Glutamatergic neuron (in vitro differentiated cells): ENCODE measurements around the gene LAD1. TPM values are rescaled to one million over a fixed set of nuclear protein-coding genes. Genes with fewer than 3 reads are reported as not detected.

ENCODE experiments used
- DNase-seq: peaks from one replicate; pipeline ENCODE4 v3.0.0; 2022
- H3K27ac Mint-ChIP-seq: one replicate; pipeline ENCODE4 v1.8.0; 2020; ENCODE audit warnings: mild to moderate bottlenecking, mixed read lengths, inconsistent platforms; ENCODE audit not compliant: unreplicated experiment
- H3K27me3 Mint-ChIP-seq: one replicate; pipeline ENCODE4 v1.8.0; 2020; ENCODE audit warnings: mild to moderate bottlenecking, moderate library complexity, mixed read lengths, inconsistent platforms; ENCODE audit not compliant: unreplicated experiment
- H3K36me3 Mint-ChIP-seq: one replicate; pipeline ENCODE4 v1.8.0; 2020; ENCODE audit warnings: mild to moderate bottlenecking, mixed read lengths, inconsistent platforms; ENCODE audit not compliant: unreplicated experiment
- H3K4me1 Mint-ChIP-seq: one replicate; pipeline ENCODE4 v1.8.0; 2020; ENCODE audit warnings: mild to moderate bottlenecking, low read depth, mixed read lengths, inconsistent platforms; ENCODE audit not compliant: unreplicated experiment
- H3K4me3 Mint-ChIP-seq: one replicate; pipeline ENCODE4 v1.8.0; 2020; ENCODE audit warnings: mild to moderate bottlenecking, mixed read lengths, inconsistent platforms; ENCODE audit not compliant: unreplicated experiment
- H3K9me3 Mint-ChIP-seq: one replicate; pipeline ENCODE4 v1.8.0; 2020; ENCODE audit warnings: mild to moderate bottlenecking, moderate library complexity, mixed read lengths, inconsistent platforms; ENCODE audit not compliant: unreplicated experiment
- total RNA-seq: library from RNA; stranded (reverse); fragmentation: NEBNext Ultra II Directional; extraction: Animal tissue kit (Norgen Biotek cat#: 25700); gene quantifications from one replicate; pipeline ENCODE4 v1.2.1, GENCODE V29; 2021; ENCODE audit not compliant: unreplicated experiment
- TF ChIP-seq, protein P1 (sequence below): fragments of 200-600 bp; sonication (generic); IDR thresholded peaks from one replicate; pipeline ENCODE4 v1.5.0; 2021; ENCODE audit not compliant: partially characterized antibody, unreplicated experiment

The LAD1 gene
- total RNA-seq, 1 donor from 2014 or later, result 0.25 TPM

DNA sequence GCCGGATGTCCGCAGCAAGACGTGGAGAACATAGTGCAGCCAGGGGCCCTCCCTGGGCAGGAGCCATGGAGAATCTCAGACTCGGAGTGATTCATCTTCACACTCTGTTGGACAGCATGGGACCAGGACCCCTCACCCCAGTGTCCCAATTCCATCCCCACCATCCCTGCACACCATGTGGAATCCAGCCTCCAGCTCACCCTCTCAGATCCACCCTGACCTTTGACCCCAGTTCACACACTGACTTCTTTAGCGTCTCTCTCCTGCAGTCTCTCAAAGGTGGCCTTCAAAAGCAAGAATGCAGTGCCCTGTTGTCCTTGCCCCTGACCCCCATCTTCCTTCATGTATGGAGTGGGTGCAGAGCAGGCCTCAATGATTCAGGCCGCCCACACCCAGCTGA lies 24.5 kb upstream of the LAD1 start:
- no peak overlapping the region for H3K27ac Mint-ChIP-seq
- TF ChIP-seq, protein P1, sequence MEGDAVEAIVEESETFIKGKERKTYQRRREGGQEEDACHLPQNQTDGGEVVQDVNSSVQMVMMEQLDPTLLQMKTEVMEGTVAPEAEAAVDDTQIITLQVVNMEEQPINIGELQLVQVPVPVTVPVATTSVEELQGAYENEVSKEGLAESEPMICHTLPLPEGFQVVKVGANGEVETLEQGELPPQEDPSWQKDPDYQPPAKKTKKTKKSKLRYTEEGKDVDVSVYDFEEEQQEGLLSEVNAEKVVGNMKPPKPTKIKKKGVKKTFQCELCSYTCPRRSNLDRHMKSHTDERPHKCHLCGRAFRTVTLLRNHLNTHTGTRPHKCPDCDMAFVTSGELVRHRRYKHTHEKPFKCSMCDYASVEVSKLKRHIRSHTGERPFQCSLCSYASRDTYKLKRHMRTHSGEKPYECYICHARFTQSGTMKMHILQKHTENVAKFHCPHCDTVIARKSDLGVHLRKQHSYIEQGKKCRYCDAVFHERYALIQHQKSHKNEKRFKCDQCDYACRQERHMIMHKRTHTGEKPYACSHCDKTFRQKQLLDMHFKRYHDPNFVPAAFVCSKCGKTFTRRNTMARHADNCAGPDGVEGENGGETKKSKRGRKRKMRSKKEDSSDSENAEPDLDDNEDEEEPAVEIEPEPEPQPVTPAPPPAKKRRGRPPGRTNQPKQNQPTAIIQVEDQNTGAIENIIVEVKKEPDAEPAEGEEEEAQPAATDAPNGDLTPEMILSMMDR, result no peak
- H3K9me3 Mint-ChIP-seq, result peaks cover 8% of the 10 kb centered on the region
- no peaks in the 10 kb centered on the region for H3K36me3 Mint-ChIP-seq
- H3K4me1 Mint-ChIP-seq, result peaks cover 28% of the 10 kb centered on the region
- no peak overlapping the region for H3K4me3 Mint-ChIP-seq
- no peak for DNase-seq
- peaks cover 10% of the 10 kb centered on the region for H3K27me3 Mint-ChIP-seq

DNA sequence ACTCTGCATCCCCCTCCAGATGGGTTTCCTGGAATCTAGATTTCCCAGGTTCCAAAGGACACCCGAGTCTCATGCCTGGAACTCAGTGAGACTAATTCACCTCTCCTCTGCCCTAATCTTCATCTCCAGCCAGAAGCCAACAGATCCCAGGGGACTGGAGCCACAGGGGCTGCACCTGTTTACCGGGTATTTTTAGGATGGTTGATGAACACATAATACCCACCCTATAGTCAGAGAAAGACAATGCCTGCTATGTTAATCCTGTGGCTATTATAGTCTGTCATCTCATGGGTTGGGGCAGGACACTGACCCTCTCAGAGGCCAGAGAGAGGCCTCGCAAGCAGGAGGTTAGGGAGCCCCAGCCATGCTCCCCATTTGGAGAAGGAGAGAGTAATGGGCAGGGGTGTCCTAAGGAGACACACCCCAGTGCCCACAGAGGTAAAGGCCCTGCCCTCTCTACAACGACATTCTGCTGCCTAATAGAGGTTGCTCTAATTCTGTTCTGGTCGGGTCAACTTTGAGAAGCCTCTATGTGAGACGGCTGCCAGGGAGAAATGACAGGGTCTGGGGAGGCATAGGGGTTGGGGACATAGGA lies 23.4 kb upstream of the LAD1 start:
- Mint-ChIP-seq H3K4me3 (no peak overlapping the region), H3K9me3 (peaks cover 8% of the 10 kb centered on the region), H3K4me1 (peaks cover 28% of the 10 kb centered on the region), H3K27me3 (peaks cover 9% of the 10 kb centered on the region), H3K27ac (no peak overlapping the region), H3K36me3 (no peaks in the 10 kb centered on the region)
- no peak for DNase-seq
- TF ChIP-seq, protein P1, result no peak

DNA sequence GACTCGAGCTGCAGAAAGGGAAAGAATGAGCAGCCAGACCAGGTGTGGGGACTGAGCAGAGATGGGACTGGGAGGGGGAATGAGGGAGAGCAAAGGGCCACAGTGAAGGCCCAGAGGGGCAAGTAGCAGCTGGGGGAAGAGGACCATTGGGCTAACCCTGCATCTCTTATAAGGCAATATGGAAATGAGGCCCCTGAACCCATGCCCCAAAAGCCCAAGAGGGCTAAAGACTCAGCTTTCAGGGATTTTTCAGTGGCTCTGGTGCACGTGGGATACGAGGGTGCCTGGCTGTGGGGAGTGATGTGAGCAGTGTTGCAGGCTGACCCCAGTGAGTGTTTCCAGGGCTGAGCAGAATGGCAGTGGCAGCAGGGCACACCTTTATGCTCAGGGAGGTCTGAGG lies 22.9 kb upstream of the LAD1 start:
- DNase-seq, result no peak
- H3K27ac Mint-ChIP-seq, result no peak overlapping the region
- H3K4me3 Mint-ChIP-seq, result no peak overlapping the region
- H3K4me1 Mint-ChIP-seq, result peaks cover 28% of the 10 kb centered on the region
- H3K36me3 Mint-ChIP-seq, result no peaks in the 10 kb centered on the region
- peaks cover 8% of the 10 kb centered on the region for H3K9me3 Mint-ChIP-seq
- H3K27me3 Mint-ChIP-seq, result peaks cover 9% of the 10 kb centered on the region
- TF ChIP-seq, protein P1, result no peak

DNA sequence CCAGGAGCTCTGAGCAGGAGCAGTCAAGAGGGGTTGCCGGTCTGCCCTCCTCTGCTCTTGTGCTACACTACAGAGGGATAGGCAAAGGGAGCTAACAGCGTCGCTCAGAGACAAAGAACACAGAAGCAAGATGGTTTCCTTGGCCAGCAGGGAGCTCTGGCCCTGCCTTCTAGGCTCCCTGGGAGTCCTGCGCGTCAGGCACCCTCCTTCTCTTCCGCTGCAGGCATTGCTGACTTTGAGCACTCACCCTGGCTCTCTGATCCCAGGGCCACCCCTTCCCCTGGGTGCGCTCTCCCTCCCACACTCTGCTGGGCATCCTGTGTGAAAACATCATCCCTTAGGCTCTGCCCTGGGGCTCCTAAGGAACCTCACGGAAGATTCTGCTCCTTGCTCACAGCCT lies 21.9 kb upstream of the LAD1 start:
- Mint-ChIP-seq H3K4me1 (peaks cover 27% of the 10 kb centered on the region), H3K27ac (no peak overlapping the region), H3K9me3 (peaks cover 8% of the 10 kb centered on the region), H3K27me3 (peaks cover 8% of the 10 kb centered on the region), H3K36me3 (peaks cover 5% of the 10 kb centered on the region), H3K4me3 (no peak overlapping the region)
- DNase-seq, result no peak
- TF ChIP-seq, protein P1, result no peak

DNA sequence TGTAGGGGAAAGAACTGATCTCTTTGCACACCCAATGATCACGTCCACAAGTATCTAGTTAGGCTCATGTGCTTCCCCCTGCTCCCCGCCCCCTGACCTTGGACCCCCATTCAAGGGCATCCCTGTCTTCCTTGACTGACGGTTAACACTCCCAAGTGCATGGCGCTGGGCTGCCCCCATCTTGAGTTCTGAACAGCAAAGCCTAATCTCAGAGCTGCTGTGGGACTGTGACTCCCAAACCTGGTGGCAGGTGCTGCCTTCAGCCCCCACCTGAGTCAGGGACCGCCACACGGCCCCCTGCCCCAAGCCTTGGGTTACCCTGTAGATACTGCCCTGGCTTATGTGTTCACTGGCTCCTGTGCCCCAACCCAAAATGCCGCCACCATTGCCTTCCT lies 21.5 kb upstream of the LAD1 start:
- no peak for DNase-seq
- Mint-ChIP-seq H3K9me3 (peaks cover 6% of the 10 kb centered on the region), H3K27me3 (peaks cover 7% of the 10 kb centered on the region), H3K36me3 (peaks cover 6% of the 10 kb centered on the region), H3K4me3 (no peak overlapping the region), H3K4me1 (peaks cover 26% of the 10 kb centered on the region), H3K27ac (no peak overlapping the region)
- TF ChIP-seq, protein P1, result no peak
